ENCODE results near the gene MTHFD1L.

Gene MTHFD1L

GRCh38 chr6:150863213-150863928 is 2.1 kb upstream of the MTHFD1L start:
- H3K4me3 ChIP-seq (ENCODE audit: low read length): no peak overlapping the region

GRCh38 chr6:150865043-150865405 is 478 bp upstream of the MTHFD1L start:
- peak overlapping the region; percentile 76 for H3K4me3 ChIP-seq (ENCODE audit: low read length)
- no peak for DNase-seq (ENCODE audit: low read depth, low spot score)

More at GRCh38 chr6:150863213-150863928, 2.1 kb upstream of the MTHFD1L start:
- no peak for DNase-seq (ENCODE audit: low read depth, low spot score)

DNA sequence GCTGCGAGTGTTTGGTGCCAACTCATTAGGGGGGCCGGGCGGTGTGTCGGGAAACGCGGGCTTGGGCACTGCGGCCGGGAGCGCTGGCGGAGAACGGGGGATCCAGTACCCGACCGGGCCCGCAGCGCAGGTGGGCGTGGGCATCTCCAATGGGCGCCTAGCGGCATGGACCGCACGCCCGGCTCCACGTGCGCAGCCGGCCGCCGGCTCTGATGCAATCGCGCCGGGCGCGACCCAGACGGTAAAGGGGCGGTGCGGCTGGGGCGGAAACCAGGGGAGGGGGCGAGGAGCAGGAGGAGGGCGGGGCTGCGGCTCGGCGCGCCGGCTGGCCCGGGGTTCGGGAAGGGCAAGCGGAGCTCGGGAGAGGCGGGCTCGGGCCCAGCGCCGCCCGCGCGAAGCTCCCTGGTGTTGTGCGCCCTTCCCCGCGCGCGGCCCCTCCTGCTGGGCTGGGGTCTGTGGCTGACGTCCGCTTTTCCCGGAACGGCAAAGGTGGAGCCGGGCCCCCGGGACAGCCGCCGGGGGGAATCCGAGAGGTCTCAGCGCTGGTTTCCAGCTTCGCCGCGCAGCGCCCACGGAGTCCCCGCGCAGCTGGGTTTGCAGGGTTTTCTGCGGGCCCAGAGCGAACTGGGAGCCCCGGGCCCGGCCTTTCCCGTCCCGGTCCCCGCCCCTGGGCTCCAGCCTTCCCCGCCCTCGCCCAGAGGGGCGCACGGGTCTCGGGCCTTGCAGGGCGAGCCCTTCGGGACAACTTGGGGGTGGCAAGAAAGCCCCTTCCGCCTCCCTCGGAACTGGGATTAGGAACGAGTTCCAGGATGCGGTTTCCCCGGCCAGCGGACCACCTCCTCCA is 867 bp downstream of the MTHFD1L start:
- H3K4me3 ChIP-seq (ENCODE audit: low read length): peak overlapping the region; percentile 76
- peak; percentile 76 for DNase-seq (ENCODE audit: low read depth, low spot score)

GRCh38 chr6:150866991-150867501 is 1.5 kb downstream of the MTHFD1L start:
- no peak for DNase-seq (ENCODE audit: low read depth, low spot score)
- peak overlapping the region; percentile 76 for H3K4me3 ChIP-seq (ENCODE audit: low read length)

DNA sequence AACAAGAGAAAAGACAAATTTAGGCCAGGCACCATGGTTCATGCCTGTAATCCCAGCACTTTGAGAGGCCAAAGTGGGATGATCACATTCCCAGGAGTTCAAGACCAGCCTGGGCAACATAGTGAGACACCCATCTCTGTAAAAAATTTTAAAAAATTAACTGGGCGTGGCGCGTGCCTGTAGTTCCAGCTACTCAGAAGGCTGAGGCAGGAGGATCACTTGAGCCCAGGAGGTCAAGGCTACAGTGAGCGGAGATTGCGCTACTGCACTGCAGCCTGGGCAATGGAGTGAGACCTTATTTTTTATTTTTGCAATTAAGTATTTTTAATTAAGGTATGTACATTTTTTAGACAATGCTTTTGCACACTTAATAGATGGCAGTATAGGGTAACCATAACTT is 3.3 kb downstream of the MTHFD1L start:
- no peak for DNase-seq (ENCODE audit: low read depth, low spot score)
- no peak overlapping the region for H3K4me3 ChIP-seq (ENCODE audit: low read length)

DNA sequence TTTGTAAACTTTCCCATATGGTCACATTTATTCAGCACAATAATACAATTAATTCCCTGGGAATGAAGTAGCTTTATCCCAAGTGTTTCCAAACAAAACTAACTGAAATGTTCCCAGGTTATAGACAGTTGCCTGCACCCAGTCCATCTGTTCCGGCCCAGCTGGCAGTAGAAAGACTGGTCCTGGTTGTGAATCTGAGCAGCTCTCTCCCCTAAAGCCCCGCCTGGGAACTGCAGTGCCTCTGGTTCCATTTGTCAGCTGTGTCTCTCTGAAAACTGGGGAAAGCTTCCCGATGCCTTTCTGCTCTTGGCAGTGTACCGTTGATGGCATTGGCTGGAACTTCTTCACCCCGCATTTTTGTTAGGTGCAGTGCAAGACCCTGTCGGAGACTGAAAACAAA is 8.7 kb downstream of the MTHFD1L start:
- H3K4me3 ChIP-seq (ENCODE audit: low read length): no peak overlapping the region
- no peak for DNase-seq (ENCODE audit: low read depth, low spot score)

DNA sequence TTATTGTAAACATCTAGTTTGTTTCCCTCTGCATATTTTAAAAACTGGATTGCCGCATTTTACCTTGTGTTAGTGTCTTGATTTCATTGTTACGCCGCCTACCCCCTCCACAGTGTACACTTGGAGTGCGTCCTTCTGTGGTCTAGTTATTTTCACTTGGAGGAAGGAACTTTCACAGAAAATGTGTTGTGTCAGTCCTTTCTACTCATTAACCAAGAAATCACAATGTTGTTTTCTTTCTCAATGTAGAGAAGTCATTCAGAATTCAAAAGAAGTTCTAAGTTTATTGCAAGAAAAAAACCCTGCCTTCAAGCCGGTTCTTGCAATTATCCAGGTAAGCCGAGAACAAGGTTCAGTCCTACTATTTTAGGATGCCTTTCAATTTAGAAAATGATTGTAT is 10.3 kb downstream of the MTHFD1L start:
- DNase-seq (ENCODE audit: low read depth, low spot score): no peak
- H3K4me3 ChIP-seq (ENCODE audit: low read length): no peak overlapping the region

GRCh38 chr6:150876598-150876997 is 11.1 kb downstream of the MTHFD1L start:
- no peak overlapping the region for H3K4me3 ChIP-seq (ENCODE audit: low read length)
- DNase-seq (ENCODE audit: low read depth, low spot score): no peak

DNA sequence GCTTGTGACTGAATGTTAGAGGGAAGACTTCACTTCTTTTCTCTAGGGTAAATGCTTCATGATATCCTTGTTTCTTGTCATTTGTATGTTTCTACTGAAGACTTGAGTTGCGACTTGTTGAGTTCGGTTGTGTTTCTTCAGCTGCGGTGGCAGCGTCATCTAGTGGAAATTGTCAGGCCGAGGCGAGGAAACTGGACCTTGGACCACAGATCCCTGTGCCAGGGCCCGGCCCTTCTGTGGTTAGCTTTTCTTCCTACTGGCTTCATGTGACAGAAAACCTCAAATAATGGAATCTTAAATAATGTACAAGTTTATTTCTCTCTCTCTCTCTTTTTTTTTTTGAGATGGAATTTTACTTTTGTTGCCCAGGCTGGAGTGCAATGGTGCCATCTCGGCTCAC is 12.4 kb downstream of the MTHFD1L start:
- DNase-seq (ENCODE audit: low read depth, low spot score): no peak
- no peak overlapping the region for H3K4me3 ChIP-seq (ENCODE audit: low read length)

DNA sequence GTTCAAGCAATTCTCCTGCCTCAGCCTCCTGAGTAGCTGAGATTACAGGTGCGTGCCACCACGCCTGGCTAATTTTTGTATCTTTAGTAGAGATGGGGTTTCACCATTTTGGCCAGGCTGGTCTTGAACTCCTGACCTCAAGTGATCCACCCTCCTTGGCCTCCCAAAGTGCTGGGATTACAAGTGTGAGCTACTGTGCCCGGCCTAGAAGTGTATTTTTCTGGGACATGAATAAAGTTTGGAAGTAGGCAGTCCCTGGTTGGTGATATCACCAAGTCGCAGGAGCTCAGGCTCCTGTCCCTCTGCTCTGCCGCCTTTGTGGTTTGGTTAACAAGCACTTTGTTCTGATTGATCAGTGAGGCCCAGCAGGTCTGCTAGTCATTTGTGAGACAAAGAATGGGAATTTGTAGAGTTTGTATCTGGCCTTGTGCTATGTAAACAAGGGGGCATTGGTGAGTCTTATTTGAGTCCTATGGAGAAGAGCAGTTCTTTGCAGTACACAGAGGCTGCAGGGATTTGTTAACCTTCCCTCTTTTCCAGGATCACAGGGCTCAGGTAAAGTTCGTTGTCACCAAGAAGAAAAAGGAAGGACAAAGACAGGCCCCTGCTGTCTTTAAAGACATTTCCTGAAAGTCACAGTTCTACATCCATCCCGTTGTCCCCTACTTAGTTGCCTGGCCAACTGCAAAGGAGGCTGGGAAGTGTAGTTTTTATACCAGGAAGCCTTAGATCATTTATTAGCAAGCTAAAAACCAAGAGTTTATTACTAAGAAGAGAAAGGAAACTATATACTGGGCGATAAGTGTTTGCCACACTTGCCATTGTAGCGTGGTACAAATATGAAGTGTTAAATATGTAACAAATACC is 13.1 kb downstream of the MTHFD1L start:
- DNase-seq (ENCODE audit: low read depth, low spot score): no peak
- no peak overlapping the region for H3K4me3 ChIP-seq (ENCODE audit: low read length)

- H3K4me3 ChIP-seq (ENCODE audit: low read length): no peak overlapping the region
- DNase-seq (ENCODE audit: low read depth, low spot score): no peak
Observed at GRCh38 chr6:150880336-150880735, 14.8 kb downstream of the MTHFD1L start.

- no peak overlapping the region for H3K4me3 ChIP-seq (ENCODE audit: low read length)
- no peak for DNase-seq (ENCODE audit: low read depth, low spot score)
Observed at GRCh38 chr6:150881911-150882481, 16.5 kb downstream of the MTHFD1L start.

GRCh38 chr6:150883521-150883920 is 18.0 kb downstream of the MTHFD1L start:
- H3K4me3 ChIP-seq (ENCODE audit: low read length): no peak overlapping the region
- no peak for DNase-seq (ENCODE audit: low read depth, low spot score)

DNA sequence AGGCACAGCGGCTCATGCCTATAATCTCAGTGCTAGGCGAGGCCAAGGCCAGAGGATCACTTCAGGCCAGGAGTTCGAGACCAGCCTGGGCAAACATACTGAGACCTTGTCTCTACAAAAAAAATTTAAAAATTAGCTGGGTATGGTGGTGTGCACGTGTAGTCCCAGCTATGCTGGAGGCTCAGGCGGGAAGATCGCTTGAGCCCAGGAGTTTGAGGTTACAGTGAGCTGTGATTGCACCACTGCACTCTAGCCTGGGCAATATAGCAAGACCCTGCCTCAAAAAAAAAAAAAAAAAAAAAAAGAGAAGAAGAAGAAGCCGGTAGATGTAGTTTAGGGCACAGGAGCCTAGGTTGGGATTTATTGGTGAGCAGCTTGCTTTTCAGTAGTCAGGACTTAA is 20.7 kb downstream of the MTHFD1L start:
- no peak for DNase-seq (ENCODE audit: low read depth, low spot score)
- no peak overlapping the region for H3K4me3 ChIP-seq (ENCODE audit: low read length)

GRCh38 chr6:150887978-150888563 is 22.6 kb downstream of the MTHFD1L start:
- no peak overlapping the region for H3K4me3 ChIP-seq (ENCODE audit: low read length)
- no peak for DNase-seq (ENCODE audit: low read depth, low spot score)

DNA sequence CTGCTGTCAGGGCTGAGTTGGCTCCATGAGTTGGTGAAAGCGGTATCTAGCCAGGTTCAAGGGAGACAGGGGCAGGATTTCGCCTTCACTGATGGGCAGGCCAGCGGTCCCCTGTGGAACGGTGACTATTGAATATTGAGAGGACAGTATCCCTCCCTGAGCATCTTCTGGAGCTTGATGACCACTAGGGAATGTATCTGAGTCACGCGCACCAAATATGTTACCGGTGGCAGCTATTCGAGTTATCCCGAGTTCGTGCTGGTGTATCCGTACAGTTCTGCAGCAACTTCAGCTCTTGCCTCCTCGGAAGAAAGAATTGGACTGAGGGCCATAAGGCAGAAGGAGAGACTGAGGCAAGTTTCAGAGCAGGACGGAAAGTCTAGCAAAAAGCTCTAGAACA is 24.8 kb downstream of the MTHFD1L start:
- no peak for DNase-seq (ENCODE audit: low read depth, low spot score)
- H3K4me3 ChIP-seq (ENCODE audit: low read length): no peak overlapping the region

DNA sequence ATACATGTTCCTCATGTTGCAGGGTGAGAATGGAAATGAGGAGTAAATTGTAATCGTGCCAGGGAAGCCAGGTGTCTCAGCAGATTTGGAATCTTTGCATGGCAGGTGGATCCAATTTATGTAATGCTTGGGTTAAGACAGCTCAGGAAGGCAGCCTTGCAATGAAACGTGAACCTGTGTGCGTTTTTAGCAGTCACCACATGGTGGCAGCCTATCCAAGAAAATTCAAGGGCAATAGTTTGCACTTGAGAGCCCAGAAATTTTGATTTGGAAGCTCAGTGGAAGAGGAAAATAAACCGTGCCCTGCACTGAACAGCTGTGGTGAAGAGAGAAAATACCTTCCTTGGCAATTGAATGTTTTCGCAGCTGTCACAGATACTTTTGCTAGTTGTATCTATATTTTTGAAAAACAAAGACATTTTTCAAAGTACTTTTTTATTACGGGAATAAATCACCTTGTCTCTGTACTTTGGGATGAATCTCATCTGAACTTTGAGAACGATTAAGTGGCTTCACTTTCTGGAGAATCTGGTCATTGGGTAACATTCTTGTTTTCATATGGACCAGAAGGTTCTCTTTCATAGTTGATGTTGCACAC is 26.5 kb downstream of the MTHFD1L start:
- DNase-seq (ENCODE audit: low read depth, low spot score): peak; percentile 60
- H3K4me3 ChIP-seq (ENCODE audit: low read length): no peak overlapping the region

GRCh38 chr6:150894191-150894744 is 28.8 kb downstream of the MTHFD1L start:
- H3K4me3 ChIP-seq (ENCODE audit: low read length): no peak overlapping the region
- no peak for DNase-seq (ENCODE audit: low read depth, low spot score)
